Stimulated activated CD4-positive, alpha-beta T cell treated with anti-CD3 and anti-CD28 coated beads, TNF-alpha, amount 100 ng/mL, for 4 hours (primary cell): ENCODE results near the gene RETREG3.
"Not testable (repeated sequence)": the region's sequence is repeated elsewhere in the genome, so short reads cannot be mapped to it uniquely, and the experiment has no call there.

Experiments
- DNase-seq, 3 experiments: peaks; one replicate each; pipeline ENCODE4 v3.0.0-alpha.2; 2020; ENCODE audit warnings: low read depth in 3 of 3

Gene RETREG3

GRCh38 chr17:42612013-42612412 lies 2.8 kb upstream of the RETREG3 start:
- no peak for DNase-seq

DNA sequence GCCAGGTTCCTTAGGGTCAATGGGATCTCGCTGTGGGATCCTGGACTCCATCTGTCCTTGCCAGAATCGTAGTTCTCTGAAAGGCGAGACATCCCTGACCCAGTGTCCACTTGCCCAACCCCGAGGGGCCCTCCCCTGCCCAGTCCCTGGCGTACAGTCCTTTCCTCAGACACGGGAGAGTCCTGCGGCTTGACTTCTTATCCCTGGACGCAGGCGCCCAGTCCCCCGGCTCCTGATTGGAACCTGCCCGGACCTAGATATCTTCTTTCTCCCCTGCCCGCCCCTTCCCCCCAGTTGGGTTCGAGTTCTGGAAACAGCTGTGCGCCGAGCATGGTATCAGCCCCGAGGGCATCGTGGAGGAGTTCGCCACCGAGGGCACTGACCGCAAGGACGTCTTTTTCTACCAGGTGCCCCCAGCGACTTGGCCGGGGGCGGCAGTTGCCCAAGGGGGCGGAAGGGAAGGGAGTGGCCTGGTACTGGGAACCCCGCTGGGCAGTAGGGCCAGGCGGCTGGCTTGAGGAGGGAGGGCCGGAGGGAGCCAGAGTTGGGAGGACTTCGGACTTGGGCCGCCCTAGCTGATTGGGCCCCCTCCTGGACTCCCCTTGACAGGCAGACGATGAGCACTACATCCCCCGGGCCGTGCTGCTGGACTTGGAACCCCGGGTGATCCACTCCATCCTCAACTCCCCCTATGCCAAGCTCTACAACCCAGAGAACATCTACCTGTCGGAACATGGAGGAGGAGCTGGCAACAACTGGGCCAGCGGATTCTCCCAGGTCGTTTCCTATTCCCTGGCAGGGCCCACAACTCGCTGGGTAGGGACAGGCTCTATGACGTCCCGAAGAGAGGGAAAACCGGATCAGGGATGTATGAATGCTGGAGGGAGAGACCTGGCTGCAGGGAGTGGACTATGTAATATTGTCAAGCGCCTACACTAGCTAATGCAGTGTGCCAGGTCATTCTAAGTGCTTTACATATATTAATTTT lies 934 bp upstream of the RETREG3 start:
- DNase-seq: not testable (repeated sequence)

- peak in 1 of 3 experiments; percentile 5 for DNase-seq
Observed at GRCh38 chr17:42608305-42609181, 631 bp downstream of the RETREG3 start.

DNA sequence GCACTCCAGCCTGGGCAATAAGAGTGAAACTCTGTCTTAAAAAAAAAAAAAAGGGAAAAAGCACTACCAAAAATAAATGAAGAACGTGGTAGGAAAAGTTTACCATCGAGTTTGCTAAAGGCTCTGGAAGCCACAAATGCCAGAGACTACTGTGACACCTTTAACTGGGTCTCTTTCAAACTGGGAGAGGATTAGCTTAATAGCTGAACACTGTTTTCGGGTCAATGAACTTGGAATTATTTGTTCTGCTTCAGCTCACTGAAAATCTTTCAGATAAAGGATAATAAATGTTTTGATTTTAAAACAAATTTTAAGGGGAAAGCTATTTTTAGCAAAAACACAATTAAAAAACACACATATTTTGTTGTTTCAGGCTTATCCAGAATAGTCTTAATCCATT lies 1.4 kb downstream of the RETREG3 start:
- DNase-seq: no peak

DNA sequence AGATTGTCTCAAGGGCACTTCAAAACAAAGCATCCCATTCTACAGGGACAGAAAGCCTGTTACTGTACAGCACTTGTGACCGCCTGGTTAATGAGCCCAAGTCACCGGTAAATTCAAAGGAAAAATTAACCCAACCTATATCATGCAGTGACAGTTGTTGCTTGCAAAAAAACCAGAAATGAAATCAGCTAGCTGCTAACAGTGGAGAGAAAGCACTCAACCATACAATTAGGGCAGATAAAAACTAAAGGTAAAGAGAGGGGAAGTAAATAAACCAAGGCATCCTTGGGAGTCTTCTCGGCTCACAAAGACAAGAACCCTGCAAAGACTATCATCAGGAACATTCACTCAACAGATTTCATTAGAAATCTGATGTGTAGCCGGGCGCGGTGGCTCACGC lies 5.9 kb downstream of the RETREG3 start:
- DNase-seq: no peak

GRCh38 chr17:42598905-42599304 lies 10.3 kb downstream of the RETREG3 start:
- DNase-seq: no peak

- DNase-seq: no peak
Observed at GRCh38 chr17:42596386-42596785, 12.8 kb downstream of the RETREG3 start.

DNA sequence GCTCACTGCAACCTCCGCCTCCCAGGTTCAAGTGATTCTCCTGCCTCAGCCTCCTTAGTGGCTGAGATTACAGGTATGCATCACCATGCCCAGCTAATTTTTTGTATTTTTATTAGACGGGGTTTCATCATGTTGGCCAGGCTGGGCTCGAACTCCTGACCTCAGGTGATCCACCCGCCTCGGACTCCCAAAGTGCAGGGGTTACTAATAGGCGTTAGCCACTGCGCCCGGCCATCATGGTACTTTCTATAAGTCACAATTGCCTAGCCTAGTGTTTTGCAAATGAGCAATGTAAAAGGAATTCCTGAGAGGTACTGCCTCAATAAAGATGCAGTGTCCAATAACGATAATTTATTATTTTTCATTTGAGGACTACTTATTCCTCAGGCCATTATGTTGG lies 17.8 kb downstream of the RETREG3 start:
- no peak for DNase-seq

DNA sequence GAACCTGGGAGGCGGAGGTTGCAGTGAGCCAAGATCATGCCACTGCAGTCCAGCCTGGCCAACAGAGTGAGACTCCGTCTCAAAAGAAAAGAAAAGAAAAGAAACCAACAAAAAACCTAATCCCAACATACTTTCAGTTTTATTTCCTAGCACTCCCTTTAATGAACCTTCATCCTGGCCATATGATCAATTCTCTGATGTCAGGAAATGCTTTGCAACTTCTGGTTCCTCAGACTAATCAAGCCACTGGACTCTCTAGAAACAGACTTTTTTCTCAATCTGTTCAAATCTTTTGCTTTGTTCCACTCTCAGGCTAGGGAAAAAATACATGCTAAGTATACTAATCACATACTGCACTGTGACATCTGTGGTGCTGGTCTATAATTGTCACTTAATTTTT lies 18.3 kb downstream of the RETREG3 start:
- DNase-seq: no peak

DNA sequence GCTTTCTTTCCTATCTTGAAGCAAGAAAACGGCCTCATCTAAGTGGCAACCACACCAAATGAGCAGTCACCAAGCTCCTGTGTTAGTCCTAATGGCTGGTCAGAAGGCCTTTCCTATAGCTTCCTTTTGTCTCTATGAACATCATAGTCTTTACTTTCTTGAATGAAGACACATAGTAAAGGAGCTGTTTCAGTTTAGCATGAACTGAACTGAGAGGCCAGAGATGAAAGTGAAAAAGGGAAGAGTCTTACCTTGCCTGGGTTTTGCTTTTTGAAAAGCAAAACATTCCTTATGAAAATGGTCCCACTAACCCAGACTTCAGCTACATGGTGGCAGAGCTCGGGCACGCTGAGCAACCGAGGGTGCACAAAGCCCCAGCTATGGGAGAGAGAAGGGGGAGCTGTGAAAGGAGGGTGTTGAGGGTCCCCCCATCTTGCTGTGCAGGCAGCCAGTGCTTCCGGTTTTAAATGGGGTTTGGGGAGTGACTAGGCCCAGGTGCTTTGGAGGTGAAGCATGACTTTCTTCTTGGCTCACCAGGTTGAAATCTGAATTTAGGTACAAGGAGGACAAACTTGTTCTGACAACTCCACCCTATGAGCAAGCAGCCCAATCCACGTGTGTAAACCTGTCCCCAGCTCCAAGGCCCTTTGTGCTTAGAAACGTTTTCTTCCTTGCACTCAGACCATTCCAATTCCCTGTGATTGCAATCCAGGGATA lies 22.5 kb downstream of the RETREG3 start:
- no peak for DNase-seq

GRCh38 chr17:42585353-42585752 lies 23.8 kb downstream of the RETREG3 start:
- DNase-seq: no peak

DNA sequence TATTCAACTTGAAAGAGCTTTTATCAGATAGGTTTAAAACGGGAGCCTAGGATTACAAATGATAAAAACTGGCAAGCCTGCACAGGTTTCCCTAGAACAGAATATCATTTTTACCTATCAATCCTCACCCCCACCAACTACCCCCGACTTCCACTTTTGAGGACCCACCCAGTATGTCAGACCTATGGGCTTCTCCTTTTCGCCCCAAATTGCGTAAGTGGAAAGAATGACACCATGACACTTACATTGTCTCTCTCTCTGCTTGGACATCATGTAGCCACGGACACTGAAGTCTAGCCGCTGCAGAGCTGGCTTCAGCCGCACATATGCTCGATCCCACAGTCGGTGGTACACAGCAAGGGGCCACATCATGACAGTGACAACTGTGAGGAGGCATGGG lies 24.3 kb downstream of the RETREG3 start:
- no peak for DNase-seq

DNA sequence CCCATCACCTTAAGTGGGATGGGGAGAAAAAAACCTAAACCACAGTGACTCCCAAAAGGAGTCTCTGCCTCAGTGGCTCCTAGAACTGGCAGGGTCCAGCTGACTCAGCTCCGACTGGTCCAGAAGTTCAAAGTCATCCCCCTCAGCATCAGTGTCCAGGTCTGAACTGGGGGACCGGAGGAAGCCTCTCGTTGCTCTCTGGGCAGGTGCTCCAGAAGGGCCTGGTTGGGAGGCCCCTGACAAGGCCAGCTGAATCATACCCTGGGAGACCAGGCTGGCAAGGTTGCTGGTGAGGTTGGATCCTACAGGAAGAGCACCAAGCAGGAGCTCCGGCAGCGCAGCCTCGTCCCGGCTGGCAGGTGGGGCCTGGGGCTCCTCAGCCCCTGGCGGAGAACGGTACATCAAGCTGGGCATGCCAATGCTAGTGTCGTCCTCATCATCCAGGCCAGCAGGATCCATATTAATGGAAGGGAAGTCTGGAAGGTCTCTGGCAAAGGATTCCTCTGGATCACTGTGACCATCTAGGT lies 27.4 kb downstream of the RETREG3 start:
- no peak for DNase-seq

DNA sequence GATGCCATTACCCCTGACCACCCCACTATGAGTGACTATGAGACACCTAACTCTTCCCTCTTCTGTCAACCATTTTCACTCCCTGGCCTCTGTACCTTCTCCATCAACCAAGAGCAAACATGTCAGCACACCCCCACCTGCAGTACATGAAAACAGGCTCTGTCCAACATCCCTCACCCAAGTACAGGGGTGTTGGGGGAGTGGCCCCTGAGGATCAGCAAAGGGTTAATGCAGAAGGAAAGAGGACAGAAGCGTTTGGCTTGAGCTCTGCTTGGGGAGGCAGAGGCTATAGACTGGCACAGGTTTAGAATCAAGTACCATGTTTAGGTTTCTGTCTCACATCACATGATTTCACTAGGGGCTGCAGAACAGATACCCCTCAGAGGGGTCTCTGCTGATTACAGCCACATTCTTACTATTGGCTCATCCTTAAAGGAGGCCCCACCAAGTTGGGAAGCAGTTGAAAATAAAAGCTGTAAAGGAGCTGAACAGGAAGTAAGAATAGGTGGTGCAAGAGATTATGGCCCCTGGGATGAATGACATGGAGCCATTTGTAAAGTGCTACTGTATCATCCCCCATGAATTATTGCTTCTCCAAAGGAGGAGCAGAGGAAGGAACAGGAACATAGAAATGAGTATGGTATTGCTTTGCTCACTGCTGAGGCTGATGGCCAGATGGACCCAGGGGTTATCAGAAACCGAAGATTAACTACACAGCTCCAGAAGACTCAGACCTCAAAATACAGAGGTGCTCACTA lies 29.2 kb downstream of the RETREG3 start:
- no peak for DNase-seq

DNA sequence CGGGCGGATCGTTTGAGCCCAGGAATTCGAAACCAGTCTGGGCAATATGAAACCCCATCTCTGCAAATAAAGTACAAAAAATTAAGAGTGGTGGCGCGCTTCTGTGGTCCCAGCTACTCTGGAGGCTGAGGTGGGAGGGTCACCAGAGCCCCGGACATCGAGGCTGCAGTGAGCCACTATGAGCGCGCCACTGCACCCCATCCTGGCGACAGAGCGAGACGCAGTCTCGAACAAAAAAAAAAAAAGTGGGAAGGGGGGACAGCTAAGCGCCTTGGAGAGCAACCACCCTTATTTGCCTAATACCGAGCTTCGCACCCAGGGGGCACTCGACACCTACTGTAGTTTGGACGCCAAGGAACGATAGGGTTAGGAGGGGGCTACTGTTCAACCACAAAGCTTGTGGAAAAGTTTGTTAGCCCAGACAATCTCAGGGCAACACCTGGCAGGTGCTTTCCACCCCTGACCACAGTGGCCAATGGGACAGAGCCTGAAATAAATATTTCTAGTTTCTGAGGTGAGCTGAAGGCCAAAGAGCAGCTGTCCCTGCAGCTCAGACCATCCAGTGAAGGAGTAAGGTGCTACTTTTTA lies 30.8 kb downstream of the RETREG3 start:
- DNase-seq: peak; percentile 51 to 58 (median 54)

DNA sequence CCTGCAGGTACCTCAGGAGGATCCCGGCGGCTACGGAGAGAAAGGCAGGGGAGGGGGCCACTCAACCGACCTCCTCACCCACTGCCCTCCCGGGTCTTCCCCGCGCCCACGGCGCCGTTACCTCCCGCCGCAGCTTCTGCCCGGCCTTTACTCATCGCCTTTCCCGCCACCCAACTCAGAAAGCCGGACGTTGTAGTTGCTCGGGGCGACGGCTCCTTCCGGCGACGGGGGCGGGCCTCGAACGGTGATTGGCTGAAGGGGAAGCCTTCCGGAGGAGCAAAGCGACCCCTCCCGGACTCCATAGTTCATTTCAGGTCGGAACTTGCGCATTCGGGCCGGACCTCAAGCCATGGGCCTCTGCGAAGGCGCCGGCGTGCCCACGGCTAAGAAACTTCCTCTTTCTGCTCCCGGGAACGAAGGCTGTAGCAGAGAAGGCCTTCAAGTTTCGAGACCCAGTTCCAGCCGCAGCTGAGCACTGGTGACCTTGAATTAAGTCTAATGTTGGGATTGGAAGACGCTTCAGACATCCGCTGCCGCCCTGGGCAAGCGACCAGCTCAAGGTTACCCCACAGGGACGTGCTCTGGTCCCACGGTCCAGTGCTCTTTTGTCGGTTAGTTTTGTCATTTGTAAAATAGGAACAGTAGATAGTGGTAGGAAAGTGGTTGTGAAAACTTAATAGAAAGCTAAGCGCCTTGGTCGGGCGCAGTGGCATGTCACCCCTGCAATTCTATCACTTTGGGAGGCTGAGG lies 31.5 kb downstream of the RETREG3 start, which contains the start of gene PSMC3IP:
Gene PSMC3IP, minus strand, starts transcription at position 198 of the 750 bp plus-strand sequence. Its CDS starts 43 bp downstream, at position 155.
- DNase-seq: peak; percentile 79 to 86 (median 83)

DNA sequence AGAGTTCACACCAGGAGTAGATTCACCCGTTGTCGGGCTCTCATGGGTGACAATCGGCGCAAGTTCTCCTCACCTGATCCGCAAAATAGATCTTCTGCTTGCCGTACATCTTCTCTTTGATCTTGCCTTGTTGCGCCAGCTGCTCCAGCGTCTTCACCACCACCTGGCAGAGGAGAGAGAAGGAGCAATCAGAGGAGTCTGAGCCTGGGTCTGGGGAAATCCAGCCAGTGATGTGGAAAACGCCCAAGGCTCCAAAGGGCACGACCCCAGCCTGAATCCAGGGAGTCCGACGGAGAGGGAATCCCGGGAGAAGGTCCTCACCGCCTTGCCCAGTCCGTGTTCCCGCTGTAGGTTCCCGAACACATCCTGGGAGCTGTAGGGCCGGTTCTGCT lies 32.0 kb downstream of the RETREG3 start:
- DNase-seq: no peak

DNA sequence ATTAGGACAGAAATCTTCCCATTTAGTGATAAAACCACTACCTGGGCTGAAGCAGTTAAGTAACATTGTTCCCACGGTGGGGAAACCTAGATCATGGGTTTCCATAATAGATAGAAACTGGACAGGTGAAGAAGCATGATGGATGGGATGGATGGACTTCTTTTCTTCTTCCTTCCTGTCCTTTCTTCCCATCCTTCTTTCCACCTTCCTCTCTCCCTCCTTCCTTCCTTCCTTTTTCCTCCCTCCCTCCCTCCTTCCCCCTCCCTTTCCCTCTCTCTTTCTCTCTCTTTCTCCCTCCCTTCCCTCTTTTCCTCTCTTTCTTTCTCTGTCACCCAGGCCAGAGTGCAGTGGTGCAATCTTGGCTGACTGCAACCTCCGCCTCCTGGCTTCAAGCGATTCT lies 34.7 kb downstream of the RETREG3 start:
- DNase-seq: no peak

DNA sequence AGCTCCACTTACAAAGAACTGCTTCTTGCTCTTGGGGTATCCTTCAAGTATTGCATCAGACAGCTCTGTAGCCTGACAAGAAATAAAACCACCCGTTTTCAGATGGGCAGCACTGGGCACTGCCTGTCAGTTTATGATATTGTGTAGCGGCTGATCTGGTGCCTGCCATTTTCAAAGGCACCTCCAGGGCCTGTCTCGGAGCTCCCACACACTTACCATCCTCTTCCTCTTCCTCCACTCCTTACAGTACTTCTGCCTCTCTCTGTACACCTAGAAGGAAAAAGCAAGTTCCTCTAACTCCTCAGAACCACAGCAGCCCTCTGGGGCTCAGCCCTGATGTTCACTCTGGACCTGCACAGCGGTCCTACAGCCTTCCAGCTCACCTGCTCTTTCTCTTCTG lies 36.1 kb downstream of the RETREG3 start:
- no peak for DNase-seq
